Ishikawa (cell line): Measurements from ENCODE around the gene PRKCQ.

Experiments
- CEBPB ChIP-seq: IDR thresholded peaks from 2 replicates; pipeline ENCODE4 v1.6.1; 2012
- CREB1 ChIP-seq: IDR thresholded peaks from 2 replicates; pipeline ENCODE4 v1.6.1; 2012; ENCODE audit warnings: low read depth
- EGR1 ChIP-seq: IDR thresholded peaks from 2 replicates; pipeline ENCODE4 v1.6.1; 2012
- EP300 ChIP-seq: IDR thresholded peaks from 2 replicates; pipeline ENCODE4 v1.6.1; 2012; ENCODE audit warnings: borderline replicate concordance
- FOXM1 ChIP-seq: IDR thresholded peaks from 2 replicates; pipeline ENCODE4 v1.6.1; 2012; ENCODE audit warnings: low read depth, borderline replicate concordance
- NFIC ChIP-seq: IDR thresholded peaks from 2 replicates; pipeline ENCODE4 v1.6.1; 2012
- RAD21 ChIP-seq: IDR thresholded peaks from 2 replicates; pipeline ENCODE4 v1.6.1; 2012; ENCODE audit warnings: low read depth
- REST ChIP-seq: IDR thresholded peaks from 2 replicates; pipeline ENCODE4 v1.6.1; 2012; ENCODE audit warnings: low read depth, mild to moderate bottlenecking
- TAF1 ChIP-seq: IDR thresholded peaks from 2 replicates; pipeline ENCODE4 v1.6.1; 2012; ENCODE audit warnings: low read depth, mild to moderate bottlenecking
- TCF12 ChIP-seq: IDR thresholded peaks from 2 replicates; pipeline ENCODE4 v1.6.1; 2012; ENCODE audit warnings: low read depth
- TEAD4 ChIP-seq: IDR thresholded peaks from 2 replicates; pipeline ENCODE4 v1.6.1; 2012
- USF1 ChIP-seq: IDR thresholded peaks from 2 replicates; pipeline ENCODE4 v1.6.1; 2012
- YY1 ChIP-seq: IDR thresholded peaks from 2 replicates; pipeline ENCODE4 v1.6.1; 2012; ENCODE audit warnings: low read depth
- ZBTB7A ChIP-seq: IDR thresholded peaks from 2 replicates; pipeline ENCODE4 v1.6.1; 2012; ENCODE audit warnings: low read depth
- TF ChIP-seq, protein P1 (sequence below): IDR thresholded peaks from 2 replicates; pipeline ENCODE4 v1.6.1; 2012

Gene PRKCQ

DNA sequence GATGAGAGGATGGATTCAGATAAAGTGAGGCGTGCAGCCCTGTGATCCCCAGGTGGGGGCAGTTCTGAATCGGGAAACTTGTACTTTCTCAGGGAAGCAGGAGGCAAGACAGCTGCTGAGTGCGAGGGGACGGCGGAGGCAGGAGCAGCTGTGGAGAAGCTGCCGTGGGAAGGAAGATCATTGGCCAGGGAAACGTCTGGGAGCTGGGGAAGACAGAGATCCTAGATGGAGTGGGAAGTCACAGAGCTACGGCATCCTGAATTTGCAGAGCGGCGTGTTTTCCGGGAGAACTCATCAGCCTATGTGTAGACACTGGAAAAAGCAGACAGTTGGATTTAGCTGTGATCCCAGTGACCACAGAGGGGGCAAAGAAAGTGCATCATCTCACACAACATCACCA lies 9.2 kb downstream of the PRKCQ start:
- no peak for TF ChIP-seq TEAD4
- no peak for TF ChIP-seq EP300
- TF ChIP-seq, protein P1, sequence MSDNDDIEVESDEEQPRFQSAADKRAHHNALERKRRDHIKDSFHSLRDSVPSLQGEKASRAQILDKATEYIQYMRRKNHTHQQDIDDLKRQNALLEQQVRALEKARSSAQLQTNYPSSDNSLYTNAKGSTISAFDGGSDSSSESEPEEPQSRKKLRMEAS, result no peak
- TF ChIP-seq TCF12, result no peak
- TF ChIP-seq NFIC, result no peak
- TF ChIP-seq YY1, result no peak
- TF ChIP-seq EGR1, result no peak
- TF ChIP-seq CEBPB, result no peak
- no peak for TF ChIP-seq USF1
- TF ChIP-seq TAF1, result no peak
- TF ChIP-seq RAD21, result no peak
- TF ChIP-seq CREB1, result no peak
- TF ChIP-seq ZBTB7A, result no peak
- no peak for TF ChIP-seq REST
- no peak for TF ChIP-seq FOXM1

DNA sequence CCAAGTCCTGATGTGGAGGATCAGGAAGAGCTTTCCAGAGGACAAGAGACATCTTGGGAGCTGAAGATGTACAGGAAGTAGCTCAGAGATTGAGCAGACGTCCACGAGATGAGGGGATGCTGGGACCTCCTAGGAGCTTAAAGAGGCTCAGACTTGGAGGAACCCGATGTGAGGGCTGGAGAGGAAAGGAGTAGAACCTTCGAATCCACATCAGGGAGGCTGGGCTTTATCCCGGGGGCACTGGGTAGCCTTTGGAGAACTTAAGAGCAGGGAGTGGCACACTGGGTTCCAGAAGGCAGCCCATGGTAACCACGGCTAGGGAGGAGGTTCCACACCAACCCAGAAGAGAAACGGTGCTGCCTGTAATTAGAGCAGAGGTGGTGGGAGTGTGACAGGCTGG lies 10.8 kb downstream of the PRKCQ start:
- TF ChIP-seq ZBTB7A, result no peak
- no peak for TF ChIP-seq TCF12
- no peak for TF ChIP-seq EGR1
- TF ChIP-seq TEAD4, result no peak
- TF ChIP-seq USF1, result no peak
- no peak for TF ChIP-seq CREB1
- TF ChIP-seq REST, result no peak
- no peak for TF ChIP-seq RAD21
- TF ChIP-seq YY1, result no peak
- TF ChIP-seq TAF1, result no peak
- no peak for TF ChIP-seq FOXM1
- TF ChIP-seq, protein P1, result no peak
- TF ChIP-seq EP300, result no peak
- TF ChIP-seq CEBPB, result no peak
- TF ChIP-seq NFIC, result no peak

- TF ChIP-seq YY1, result no peak
- no peak for TF ChIP-seq REST
- no peak for TF ChIP-seq TEAD4
- TF ChIP-seq NFIC, result no peak
- TF ChIP-seq ZBTB7A, result no peak
- no peak for TF ChIP-seq TAF1
- TF ChIP-seq CEBPB, result no peak
- TF ChIP-seq FOXM1, result no peak
- no peak for TF ChIP-seq USF1
- TF ChIP-seq RAD21, result no peak
- no peak for TF ChIP-seq EGR1
- no peak for TF ChIP-seq EP300
- no peak for TF ChIP-seq TCF12
- TF ChIP-seq, protein P1, result no peak
- TF ChIP-seq CREB1, result no peak
Observed at GRCh38 chr10:6567884-6568283, 12.2 kb downstream of the PRKCQ start.

GRCh38 chr10:6567203-6567703 lies 12.8 kb downstream of the PRKCQ start:
- no peak for TF ChIP-seq REST
- no peak for TF ChIP-seq YY1
- no peak for TF ChIP-seq USF1
- TF ChIP-seq NFIC, result no peak
- TF ChIP-seq CEBPB, result no peak
- TF ChIP-seq CREB1, result no peak
- no peak for TF ChIP-seq TEAD4
- TF ChIP-seq TCF12, result no peak
- no peak for TF ChIP-seq ZBTB7A
- TF ChIP-seq RAD21, result no peak
